KMS-11 (cell line): Measurements from ENCODE around the gene L1TD1.

ENCODE experiments used
- H2AFZ ChIP-seq: fragments of 200-600 bp; sonication (generic); 2 replicates; pipeline ENCODE4 v1.6.1; 2016; ENCODE audit warnings: antibody characterized with exemption, mixed run types, low read depth
- H3K27ac ChIP-seq: fragments of 200-600 bp; sonication (generic); 2 replicates; pipeline ENCODE4 v1.6.1; 2016; ENCODE audit warnings: mild to moderate bottlenecking, mixed run types
- H3K27me3 ChIP-seq: fragments of 200-600 bp; sonication (generic); 2 replicates; pipeline ENCODE4 v1.6.1; 2017; ENCODE audit warnings: mild to moderate bottlenecking, low read depth, mixed run types, moderate library complexity; ENCODE audit not compliant: insufficient read depth
- H3K36me3 ChIP-seq: fragments of 200-600 bp; sonication (generic); 2 replicates; pipeline ENCODE4 v1.6.1; 2017; ENCODE audit warnings: mild to moderate bottlenecking, mixed run types; ENCODE audit not compliant: insufficient read depth
- H3K4me1 ChIP-seq: fragments of 200-600 bp; sonication (generic); 2 replicates; pipeline ENCODE4 v1.6.1; 2016; ENCODE audit warnings: mild to moderate bottlenecking, low read depth, mixed run types; ENCODE audit not compliant: poor library complexity, severe bottlenecking
- H3K4me2 ChIP-seq: fragments of 200-600 bp; sonication (generic); 2 replicates; pipeline ENCODE4 v1.7.0; 2016; ENCODE audit warnings: mild to moderate bottlenecking, mixed run types
- H3K4me3 ChIP-seq: fragments of 200-600 bp; sonication (generic); IDR thresholded peaks from 2 replicates; pipeline ENCODE4 v1.6.1; 2017; ENCODE audit warnings: low read depth, low read length, mixed read lengths; ENCODE audit not compliant: insufficient read depth
- H3K79me2 ChIP-seq: fragments of 200-600 bp; sonication (generic); 2 replicates; pipeline ENCODE4 v1.6.1; 2016; ENCODE audit warnings: low read depth, mixed run types; ENCODE audit not compliant: insufficient read depth
- H3K9ac ChIP-seq: fragments of 200-600 bp; sonication (generic); 2 replicates; pipeline ENCODE4 v1.6.1; 2016; ENCODE audit warnings: mild to moderate bottlenecking, mixed run types
- H4K20me1 ChIP-seq: fragments of 200-600 bp; sonication (generic); 2 replicates; pipeline ENCODE4 v1.6.1; 2016; ENCODE audit warnings: mild to moderate bottlenecking, mixed run types; ENCODE audit not compliant: insufficient read depth
- TF ChIP-seq, protein P1 (sequence below): fragments of 200-600 bp; sonication (generic); conservative IDR thresholded peaks from 2 replicates; pipeline ENCODE4 v1.6.1; 2017; ENCODE audit warnings: low read depth, mild to moderate bottlenecking, antibody characterized with exemption, low read length, moderate library complexity, mixed read lengths

Gene L1TD1

DNA sequence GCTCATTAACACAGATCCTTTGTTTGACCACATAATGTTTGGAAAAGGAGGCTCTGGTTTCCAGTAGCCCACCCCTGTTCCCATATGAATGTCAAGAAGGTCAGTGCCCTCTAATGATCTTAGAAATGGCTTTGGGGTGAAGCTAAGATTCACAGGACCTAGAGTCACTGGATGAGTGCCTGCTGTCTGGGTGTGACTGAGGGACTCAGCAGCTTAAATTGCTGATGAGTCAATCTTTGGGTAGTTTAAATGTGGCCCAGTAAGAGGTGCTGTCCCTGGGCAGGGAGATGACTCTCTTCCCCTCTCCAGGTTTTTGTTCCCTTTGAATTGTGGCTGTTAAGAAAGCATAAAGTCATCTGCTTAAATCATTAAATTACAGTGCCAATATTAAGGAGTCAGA, 50.6 kb downstream of the L1TD1 start:
- Histone ChIP-seq H2AFZ (no peak overlapping the region), H3K4me3 (no peak overlapping the region), H3K4me1 (peaks cover 5% of the 10 kb centered on the region), H3K27me3 (no peaks in the 10 kb centered on the region), H3K79me2 (no peaks in the 10 kb centered on the region), H3K4me2 (no peak overlapping the region), H3K9ac (no peak overlapping the region), H4K20me1 (no peaks in the 10 kb centered on the region), H3K36me3 (no peaks in the 10 kb centered on the region), H3K27ac (no peak overlapping the region)
- TF ChIP-seq, protein P1, sequence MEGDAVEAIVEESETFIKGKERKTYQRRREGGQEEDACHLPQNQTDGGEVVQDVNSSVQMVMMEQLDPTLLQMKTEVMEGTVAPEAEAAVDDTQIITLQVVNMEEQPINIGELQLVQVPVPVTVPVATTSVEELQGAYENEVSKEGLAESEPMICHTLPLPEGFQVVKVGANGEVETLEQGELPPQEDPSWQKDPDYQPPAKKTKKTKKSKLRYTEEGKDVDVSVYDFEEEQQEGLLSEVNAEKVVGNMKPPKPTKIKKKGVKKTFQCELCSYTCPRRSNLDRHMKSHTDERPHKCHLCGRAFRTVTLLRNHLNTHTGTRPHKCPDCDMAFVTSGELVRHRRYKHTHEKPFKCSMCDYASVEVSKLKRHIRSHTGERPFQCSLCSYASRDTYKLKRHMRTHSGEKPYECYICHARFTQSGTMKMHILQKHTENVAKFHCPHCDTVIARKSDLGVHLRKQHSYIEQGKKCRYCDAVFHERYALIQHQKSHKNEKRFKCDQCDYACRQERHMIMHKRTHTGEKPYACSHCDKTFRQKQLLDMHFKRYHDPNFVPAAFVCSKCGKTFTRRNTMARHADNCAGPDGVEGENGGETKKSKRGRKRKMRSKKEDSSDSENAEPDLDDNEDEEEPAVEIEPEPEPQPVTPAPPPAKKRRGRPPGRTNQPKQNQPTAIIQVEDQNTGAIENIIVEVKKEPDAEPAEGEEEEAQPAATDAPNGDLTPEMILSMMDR = no peak

- Histone ChIP-seq H3K79me2 (no peaks in the 10 kb centered on the region), H3K27me3 (no peaks in the 10 kb centered on the region), H3K9ac (no peak overlapping the region), H3K4me2 (no peak overlapping the region), H4K20me1 (no peaks in the 10 kb centered on the region), H3K4me1 (no peaks in the 10 kb centered on the region), H2AFZ (no peak overlapping the region), H3K27ac (no peak overlapping the region), H3K4me3 (no peak overlapping the region), H3K36me3 (no peaks in the 10 kb centered on the region)
- TF ChIP-seq, protein P1 = no peak
Measured at GRCh38 chr1:62247391-62248168, 52.9 kb downstream of the L1TD1 start.

GRCh38 chr1:62250126-62250726, 55.6 kb downstream of the L1TD1 start:
- TF ChIP-seq, protein P1 = no peak
- no peak overlapping the region for H3K9ac ChIP-seq

DNA sequence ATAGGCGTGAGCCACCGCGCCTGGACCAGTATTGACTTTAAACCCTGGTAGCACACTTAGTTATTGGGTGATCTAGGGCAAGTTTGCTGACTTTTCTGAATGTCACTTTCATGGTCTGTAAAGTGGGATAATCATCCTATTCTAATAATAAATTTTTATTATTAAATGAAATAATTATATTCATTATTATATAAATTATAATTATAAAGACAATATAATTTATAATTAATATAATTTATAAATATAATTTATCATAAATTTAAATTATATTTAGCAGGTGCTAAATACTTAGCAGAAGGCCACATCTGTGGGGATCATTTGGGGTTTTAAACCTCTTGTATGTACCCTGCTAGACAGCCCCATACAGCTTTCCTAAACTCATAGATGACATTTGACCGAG, 64.9 kb downstream of the L1TD1 start:
- TF ChIP-seq, protein P1 = no peak
- no peak overlapping the region for H3K4me3 ChIP-seq
- H3K79me2 ChIP-seq = no peaks in the 10 kb centered on the region
- H3K9ac ChIP-seq = no peak overlapping the region
- no peak overlapping the region for H3K4me2 ChIP-seq
- no peaks in the 10 kb centered on the region for H3K27me3 ChIP-seq
- H3K27ac ChIP-seq = no peak overlapping the region
- no peaks in the 10 kb centered on the region for H3K4me1 ChIP-seq
- H4K20me1 ChIP-seq = no peaks in the 10 kb centered on the region
- H2AFZ ChIP-seq = no peak overlapping the region
- H3K36me3 ChIP-seq = no peaks in the 10 kb centered on the region

More at GRCh38 chr1:62250126-62250726, 55.6 kb downstream of the L1TD1 start:
- no peaks in the 10 kb centered on the region for H3K4me1 ChIP-seq
- no peak overlapping the region for H3K27ac ChIP-seq
- no peaks in the 10 kb centered on the region for H3K36me3 ChIP-seq
- no peaks in the 10 kb centered on the region for H3K79me2 ChIP-seq
- H4K20me1 ChIP-seq = no peaks in the 10 kb centered on the region
- H3K4me2 ChIP-seq = no peak overlapping the region
- H3K4me3 ChIP-seq = no peak overlapping the region
- H3K27me3 ChIP-seq = no peaks in the 10 kb centered on the region
- H2AFZ ChIP-seq = no peak overlapping the region
